ENCODE data around the gene PAX6.

- TF ChIP-seq GATA2 (IDR thresholded peaks at IDR 0.05; ENCODE audit: low read depth, low read length) = no peak
- TF ChIP-seq GATA3 (IDR thresholded peaks at IDR 0.05; ENCODE audit: low read depth, low read length) = no peak
Measured at GRCh38 chr11:31834237-31834636, 23.1 kb upstream of the PAX6 start.
